Ecto neural progenitor cell (in vitro differentiated cells): ENCODE measurements around the gene OR2L3.
"Not testable (repeated sequence)": the region's sequence is repeated elsewhere in the genome, so short reads cannot be mapped to it uniquely, and the experiment has no call there.

Experiments used
- DNase-seq: peaks from one replicate; pipeline ENCODE4 v3.0.0-alpha.2; 2018; ENCODE audit warnings: low spot score

The OR2L3 gene

GRCh38 chr1:248046536-248046935 is at the start of gene OR2L3:
TSS of gene OR2L3 (plus strand) at chr1:248046836. CDS start at chr1:248060682, 13,846 bp downstream.
- no peak for DNase-seq

GRCh38 chr1:247998811-247999210 is 47.8 kb upstream of the OR2L3 start:
- no peak for DNase-seq

GRCh38 chr1:248000169-248000568 is 46.5 kb upstream of the OR2L3 start:
- DNase-seq, result no peak

GRCh38 chr1:248007778-248008177 is 38.9 kb upstream of the OR2L3 start:
- no peak for DNase-seq

- no peak for DNase-seq
These were observed 37.0 kb upstream of the OR2L3 start for GRCh38 chr1:248009681-248010080.

- DNase-seq, result no peak
These were observed 33.4 kb upstream of the OR2L3 start, which contains the start of gene OR2L5 for GRCh38 chr1:248013229-248013710. TSS of gene OR2L5 (plus strand) at chr1:248013660. CDS start at chr1:248021948, 8,288 bp downstream.

- no peak for DNase-seq
These were observed 30.8 kb upstream of the OR2L3 start for GRCh38 chr1:248015803-248016202.

- no peak for DNase-seq
These were observed 16.9 kb upstream of the OR2L3 start, which contains the start of gene OR2L2 for GRCh38 chr1:248029770-248030169. TSS of gene OR2L2 (plus strand) at chr1:248030070. CDS start at chr1:248038268, 8,198 bp downstream.

- DNase-seq, result no peak
These were observed 1.4 kb upstream of the OR2L3 start for GRCh38 chr1:248045209-248045608.

- no peak for DNase-seq
These were observed 372 bp downstream of the OR2L3 start for GRCh38 chr1:248047008-248047407.

GRCh38 chr1:248054671-248055070 is 8.0 kb downstream of the OR2L3 start:
- no peak for DNase-seq

- DNase-seq, result no peak
These were observed 8.6 kb downstream of the OR2L3 start for GRCh38 chr1:248055261-248055660.

GRCh38 chr1:248065071-248065470 is 18.4 kb downstream of the OR2L3 start:
- no peak for DNase-seq

- DNase-seq, result no peak
These were observed 19.0 kb downstream of the OR2L3 start for GRCh38 chr1:248065604-248066003.

- not testable (repeated sequence) for DNase-seq
These were observed 37.2 kb downstream of the OR2L3 start for GRCh38 chr1:248083864-248084263.

- DNase-seq, result no peak
These were observed 48.2 kb downstream of the OR2L3 start, which contains the start of gene OR2L13 for GRCh38 chr1:248094884-248095283. TSS of gene OR2L13 (plus strand) at chr1:248095184. CDS start at chr1:248099376, 4,192 bp downstream.

- DNase-seq, result no peak
These were observed 51.9 kb downstream of the OR2L3 start for GRCh38 chr1:248098529-248098928.

- no peak for DNase-seq
These were observed 56.2 kb downstream of the OR2L3 start for GRCh38 chr1:248102847-248103246.

- DNase-seq, result no peak
These were observed 64.5 kb downstream of the OR2L3 start for GRCh38 chr1:248111157-248111556.
